NCI-H1436 (cell line): ENCODE results near the gene INMT.

Experiments
- DNase-seq: peaks from one replicate; lab custom pipeline; 2025; lab: John Stamatoyannopoulos, UW

The INMT gene

GRCh38 chr7:30752979-30753378 is 1.0 kb downstream of the INMT start:
- DNase-seq = no peak

- DNase-seq = no peak
Measured at GRCh38 chr7:30754315-30754877, 2.5 kb downstream of the INMT start.

GRCh38 chr7:30755384-30756154 is 3.6 kb downstream of the INMT start:
- no peak for DNase-seq

GRCh38 chr7:30757342-30757692 is 5.4 kb downstream of the INMT start:
- DNase-seq = no peak

- DNase-seq = no peak
Measured at GRCh38 chr7:30760514-30761213, 8.7 kb downstream of the INMT start.

GRCh38 chr7:30761214-30762156 is 9.6 kb downstream of the INMT start:
- DNase-seq = no peak

GRCh38 chr7:30764030-30764975 is 12.4 kb downstream of the INMT start:
- DNase-seq = no peak

GRCh38 chr7:30765408-30765807 is 13.5 kb downstream of the INMT start:
- DNase-seq = no peak

- DNase-seq = no peak
Measured at GRCh38 chr7:30770845-30771173, 18.9 kb downstream of the INMT start.

- DNase-seq = peak; percentile 63
Measured at GRCh38 chr7:30771174-30771879, 19.4 kb downstream of the INMT start, which contains the start of gene MINDY4. Gene MINDY4 (plus strand): TSS chr7:30771417. CDS start chr7:30771494, 77 bp downstream.

- no peak for DNase-seq
Measured at GRCh38 chr7:30771880-30772425, 20.0 kb downstream of the INMT start.

GRCh38 chr7:30772984-30773383 is 21.0 kb downstream of the INMT start:
- DNase-seq = no peak

GRCh38 chr7:30775992-30776391 is 24.1 kb downstream of the INMT start:
- DNase-seq = no peak

GRCh38 chr7:30776971-30777370 is 25.0 kb downstream of the INMT start:
- DNase-seq = no peak

- DNase-seq = no peak
Measured at GRCh38 chr7:30778255-30779025, 26.5 kb downstream of the INMT start.

- DNase-seq = no peak
Measured at GRCh38 chr7:30779574-30779973, 27.6 kb downstream of the INMT start.

GRCh38 chr7:30780941-30781340 is 29.0 kb downstream of the INMT start:
- DNase-seq = no peak

GRCh38 chr7:30782690-30783089 is 30.8 kb downstream of the INMT start:
- no peak for DNase-seq

- no peak for DNase-seq
Measured at GRCh38 chr7:30785786-30786185, 33.9 kb downstream of the INMT start.
